Measurements from ENCODE around the gene DHODH.
"Not testable (repeated sequence)": the region's sequence is repeated elsewhere in the genome, so short reads cannot be mapped to it uniquely, and the experiment has no call there.

The DHODH gene

GRCh38 chr16:72008424-72009216, at the start of gene DHODH:
Gene DHODH (plus strand): TSS chr16:72008744. CDS start chr16:72008765, 21 bp downstream.
- DNase-seq, result peak; percentile 99

- DNase-seq, result peak; percentile 80
Observed at GRCh38 chr16:71961066-71962039, 47.2 kb upstream of the DHODH start.

DNA sequence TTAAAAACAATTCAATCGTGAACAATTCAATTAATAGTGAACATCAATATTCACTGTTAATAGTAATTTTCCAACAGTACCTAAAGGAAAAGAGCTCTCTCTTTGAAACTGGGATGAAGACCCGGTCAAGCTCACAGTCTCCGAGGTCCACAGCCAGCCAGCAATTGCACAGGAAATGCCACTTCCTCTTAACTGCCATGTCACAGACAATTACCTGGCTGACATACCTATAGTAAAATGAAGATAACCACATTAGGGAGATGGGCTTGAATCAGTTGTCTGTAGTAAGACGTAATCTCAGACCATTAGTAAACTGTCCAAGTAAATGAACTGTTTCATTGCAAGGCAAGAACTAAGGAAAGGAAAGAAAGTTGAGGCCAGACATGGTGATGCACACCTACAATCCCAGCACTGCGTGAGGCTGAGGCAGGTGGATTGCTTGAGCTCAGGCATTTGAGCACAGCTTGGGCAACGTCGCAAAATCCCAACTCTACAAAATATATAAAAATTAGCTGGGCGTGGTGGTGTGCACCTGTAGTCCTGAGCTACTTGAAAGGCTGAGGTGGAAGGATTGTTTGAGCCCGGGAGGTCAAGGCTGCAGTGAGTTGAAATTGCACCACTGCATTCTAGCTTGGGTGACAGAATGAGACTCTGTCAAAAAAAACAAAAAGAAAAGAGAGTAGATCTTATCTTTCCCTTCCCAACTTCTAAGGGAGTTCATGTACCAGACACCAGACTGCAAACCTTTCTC, 45.2 kb upstream of the DHODH start:
- DNase-seq, result no peak

GRCh38 chr16:71965223-71965622, 43.3 kb upstream of the DHODH start:
- no peak for DNase-seq

- no peak for DNase-seq
Observed at GRCh38 chr16:71966932-71967331, 41.6 kb upstream of the DHODH start.

GRCh38 chr16:71969353-71969752, 39.2 kb upstream of the DHODH start:
- no peak for DNase-seq

DNA sequence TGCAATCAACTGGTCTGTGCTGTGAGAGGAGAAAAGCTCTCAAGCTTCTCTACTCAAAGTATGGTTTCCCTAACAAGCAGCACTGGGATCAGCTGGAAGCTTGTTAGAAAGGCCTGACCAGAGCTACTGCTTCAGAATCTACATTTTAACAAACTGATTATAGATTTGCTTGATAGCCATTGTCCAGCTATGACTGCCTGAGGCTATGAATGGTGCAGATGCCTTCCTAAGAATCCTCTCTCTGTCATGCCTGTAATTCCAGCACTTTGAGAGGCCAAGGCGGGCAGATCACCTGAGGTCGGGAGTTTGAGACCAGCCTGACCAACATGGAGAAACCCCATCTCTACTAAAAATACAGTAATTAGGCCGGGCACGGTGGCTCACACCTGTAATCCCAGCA, 37.0 kb upstream of the DHODH start:
- DNase-seq, result no peak

DNA sequence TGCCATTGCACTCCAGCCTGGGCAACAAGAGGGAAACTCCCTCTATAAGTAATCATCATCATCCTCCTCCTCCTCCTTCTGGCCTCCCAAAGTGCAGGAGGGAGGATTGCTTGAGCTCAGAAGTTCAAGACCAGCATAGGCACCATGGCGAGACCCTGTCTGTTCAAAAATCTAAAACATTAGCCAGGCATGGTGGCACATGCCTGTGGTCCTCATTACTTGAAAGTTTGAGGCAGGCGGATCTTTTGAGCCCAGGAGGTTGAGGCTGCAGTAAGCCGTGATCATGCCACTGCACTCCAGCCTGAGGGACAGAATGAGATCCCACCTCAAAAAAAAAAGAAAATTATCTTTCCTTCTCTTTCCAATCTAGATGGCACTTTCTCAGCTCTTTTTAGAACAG, 36.2 kb upstream of the DHODH start:
- no peak for DNase-seq

GRCh38 chr16:71973001-71973400, 35.5 kb upstream of the DHODH start:
- no peak for DNase-seq

GRCh38 chr16:71974068-71974818, 34.3 kb upstream of the DHODH start:
- no peak for DNase-seq

GRCh38 chr16:71985262-71985974, 23.1 kb upstream of the DHODH start:
- DNase-seq, result no peak

DNA sequence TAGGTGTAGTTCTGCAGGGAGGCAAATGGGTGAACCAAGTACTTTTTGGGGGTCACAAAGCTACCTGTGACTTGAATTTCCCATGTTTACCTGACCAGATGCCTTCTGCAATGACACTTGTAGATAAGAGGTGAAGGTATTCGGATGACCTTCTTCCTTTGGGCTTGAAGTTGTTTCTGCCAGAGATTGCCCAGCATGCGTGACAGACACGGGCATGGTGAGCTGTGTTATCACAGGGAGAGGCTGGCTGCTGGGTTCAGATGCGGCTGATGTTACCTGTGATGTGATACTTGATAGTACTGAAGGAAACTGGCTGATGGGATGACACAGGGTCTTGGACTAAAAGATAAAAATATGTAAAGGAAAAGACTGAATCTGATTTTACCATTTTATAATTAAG, 22.4 kb upstream of the DHODH start:
- no peak for DNase-seq

DNA sequence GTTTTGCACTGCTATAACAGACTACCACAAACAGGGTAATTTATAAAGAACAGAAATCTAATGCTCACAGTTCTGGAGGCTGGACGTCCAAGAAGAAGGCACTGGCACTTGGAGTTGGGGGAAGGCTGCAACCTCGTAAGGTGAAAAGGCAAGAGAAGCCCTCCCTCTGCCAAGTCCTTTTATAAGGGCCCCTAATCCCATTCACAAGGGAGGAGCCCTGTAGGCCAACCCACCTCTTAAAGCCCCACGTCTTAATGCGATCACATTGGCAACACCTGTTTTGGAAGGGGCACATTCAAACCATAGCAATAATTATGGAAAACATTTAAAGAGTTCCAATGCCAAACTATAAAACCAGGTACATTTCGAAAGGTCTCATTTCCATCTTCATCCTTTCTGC, 13.5 kb upstream of the DHODH start:
- DNase-seq, result no peak

DNA sequence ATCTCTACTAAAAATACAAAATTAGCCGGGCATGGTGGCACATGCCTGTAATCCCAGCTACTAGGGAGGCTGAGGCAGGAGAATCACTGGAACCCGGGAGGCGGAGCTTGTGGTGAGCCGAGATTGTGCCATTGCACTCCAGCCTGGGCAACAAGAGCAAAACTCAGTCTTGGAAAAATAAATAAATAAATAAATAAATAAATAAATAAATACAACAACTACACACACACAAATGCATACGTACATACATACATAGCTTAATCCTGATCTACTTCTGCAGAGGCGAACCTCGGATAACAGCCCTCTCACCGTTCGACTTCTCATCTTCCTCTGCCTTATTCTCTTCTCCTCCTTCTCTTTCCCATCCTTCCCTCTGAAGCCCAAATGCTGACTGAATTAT, 11.0 kb upstream of the DHODH start:
- DNase-seq, result not testable (repeated sequence)

DNA sequence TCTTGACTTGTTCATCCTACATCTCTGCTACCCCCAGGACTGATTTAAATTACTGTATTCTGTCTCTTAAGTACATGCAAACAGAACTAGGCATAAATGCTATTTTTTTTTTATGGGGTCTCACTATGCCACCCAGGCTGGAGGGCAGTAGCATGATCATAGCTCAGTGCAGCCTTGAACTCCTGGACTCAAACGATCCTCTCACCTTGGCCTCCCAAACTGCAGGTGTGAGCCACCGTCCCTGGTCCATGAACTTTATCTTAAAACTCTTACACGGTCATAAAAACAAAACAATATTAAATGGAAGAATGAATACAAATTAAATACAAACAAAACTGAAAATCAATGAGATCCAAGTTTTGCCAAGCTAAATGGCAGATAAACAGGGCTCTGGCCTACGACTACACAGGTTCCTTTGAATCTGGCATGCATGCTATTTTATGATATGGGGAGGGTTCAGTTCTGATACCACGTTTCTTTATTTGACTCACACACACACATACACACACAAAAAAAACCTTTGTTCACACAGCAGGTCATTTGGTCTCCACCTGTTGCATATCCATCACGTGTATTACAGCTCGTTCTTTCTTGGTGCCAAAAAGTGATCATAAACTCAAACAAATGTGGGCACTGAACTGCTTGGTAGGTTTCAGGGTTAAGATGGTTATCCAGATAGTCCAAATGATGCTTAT, 7.2 kb upstream of the DHODH start:
- DNase-seq, result no peak

GRCh38 chr16:72002619-72003018, 5.9 kb upstream of the DHODH start:
- no peak for DNase-seq

GRCh38 chr16:72008065-72008423, 500 bp upstream of the DHODH start:
- DNase-seq, result not testable (repeated sequence)

GRCh38 chr16:72009779-72010178, 1.2 kb downstream of the DHODH start:
- DNase-seq, result no peak

DNA sequence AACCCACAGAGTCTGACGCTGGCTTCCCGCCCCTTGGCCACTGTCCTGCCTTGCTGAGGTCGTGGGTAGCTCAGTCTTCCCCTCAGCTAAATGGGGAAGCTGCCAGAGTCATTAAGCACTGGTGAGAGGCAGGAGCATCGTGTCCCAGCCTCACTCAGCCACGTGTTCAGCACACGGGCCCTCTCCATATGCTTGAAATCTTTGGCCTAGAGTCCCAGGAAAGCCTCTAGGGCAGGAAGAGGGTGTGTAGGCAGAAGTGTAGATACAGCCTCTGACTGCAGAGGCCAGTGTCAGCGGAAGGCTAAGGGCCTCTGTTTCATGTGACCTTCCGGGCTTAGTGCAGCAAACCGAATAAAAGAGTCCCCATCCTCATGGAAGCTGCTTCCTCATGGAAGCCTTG, 4.1 kb downstream of the DHODH start:
- DNase-seq, result no peak

DNA sequence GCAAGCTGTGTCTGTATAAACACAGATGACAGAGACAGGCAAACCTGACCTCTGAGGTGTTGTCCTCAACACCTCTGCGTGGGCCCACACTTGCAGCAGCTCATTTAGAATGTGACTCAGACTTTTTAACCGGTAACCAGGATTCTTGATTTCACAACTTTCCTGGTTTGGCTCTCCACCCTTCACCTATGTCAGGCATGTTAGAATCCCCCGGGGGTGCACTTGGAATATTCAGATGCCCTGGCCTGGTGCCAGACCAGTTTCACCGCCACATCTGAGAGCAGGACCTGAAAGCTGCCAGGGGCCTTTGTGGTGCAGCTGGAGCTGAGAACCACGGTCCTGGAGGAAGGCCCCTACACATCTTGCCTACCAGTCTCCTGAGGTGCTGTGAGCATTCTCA, 4.8 kb downstream of the DHODH start:
- DNase-seq, result no peak

All from activated naive CD4-positive, alpha-beta T cell treated with anti-CD3 and anti-CD28 coated beads, Interleukin-2, amount 50 U/mL, for 16 hours (primary cell).